ENCODE measurements around the gene CEP112.
A peak's percentile ranks its signal among the peaks of the same experiment; 100 is the strongest.

GRCh38 chr17:66200685-66201092 lies 8.8 kb upstream of the CEP112 start:
- TF ChIP-seq BRD4 (IDR thresholded peaks at IDR 0.05) (no peak), CTCF (IDR thresholded peaks at IDR 0.05 in 2 of 3, conservative IDR thresholded peaks at IDR 0.05 in 1 of 3; ENCODE audit: insufficient read depth in 2 of 3, low read depth in 1 of 3, low read length in 3 of 3) (peak; percentile 60 to 78 (median 63); a peak in 5 of 6 replicates), NFYB (IDR thresholded peaks at IDR 0.05; ENCODE audit: extremely low read depth, insufficient read length) (no peak), HDAC2 (IDR thresholded peaks at IDR 0.05) (0 out of 2 replicates have a peak, but pooled peaks have one; percentile 42), POLR2A (conservative IDR thresholded peaks at IDR 0.05) (no peak), PHF8 (IDR thresholded peaks at IDR 0.05; ENCODE audit: borderline replicate concordance, low read length) (no peak), ZBTB1 (CRISPR knock-in tag; IDR thresholded peaks at IDR 0.05; ENCODE audit: borderline replicate concordance, low read depth) (no peak)
- TF ChIP-seq, protein P1, sequence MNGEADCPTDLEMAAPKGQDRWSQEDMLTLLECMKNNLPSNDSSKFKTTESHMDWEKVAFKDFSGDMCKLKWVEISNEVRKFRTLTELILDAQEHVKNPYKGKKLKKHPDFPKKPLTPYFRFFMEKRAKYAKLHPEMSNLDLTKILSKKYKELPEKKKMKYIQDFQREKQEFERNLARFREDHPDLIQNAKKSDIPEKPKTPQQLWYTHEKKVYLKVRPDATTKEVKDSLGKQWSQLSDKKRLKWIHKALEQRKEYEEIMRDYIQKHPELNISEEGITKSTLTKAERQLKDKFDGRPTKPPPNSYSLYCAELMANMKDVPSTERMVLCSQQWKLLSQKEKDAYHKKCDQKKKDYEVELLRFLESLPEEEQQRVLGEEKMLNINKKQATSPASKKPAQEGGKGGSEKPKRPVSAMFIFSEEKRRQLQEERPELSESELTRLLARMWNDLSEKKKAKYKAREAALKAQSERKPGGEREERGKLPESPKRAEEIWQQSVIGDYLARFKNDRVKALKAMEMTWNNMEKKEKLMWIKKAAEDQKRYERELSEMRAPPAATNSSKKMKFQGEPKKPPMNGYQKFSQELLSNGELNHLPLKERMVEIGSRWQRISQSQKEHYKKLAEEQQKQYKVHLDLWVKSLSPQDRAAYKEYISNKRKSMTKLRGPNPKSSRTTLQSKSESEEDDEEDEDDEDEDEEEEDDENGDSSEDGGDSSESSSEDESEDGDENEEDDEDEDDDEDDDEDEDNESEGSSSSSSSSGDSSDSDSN (IDR thresholded peaks at IDR 0.05; ENCODE audit: borderline replicate concordance in 1 of 2, low read depth in 2 of 2, low read length in 2 of 2), result no peak
